Hepatocyte (in vitro differentiated cells): ENCODE results near the gene DMD. TPM values are rescaled to one million over a fixed set of nuclear protein-coding genes. Genes with fewer than 3 reads are reported as not detected.
"Not testable (repeated sequence)": the region's sequence is repeated elsewhere in the genome, so short reads cannot be mapped to it uniquely, and the experiment has no call there.

Source experiments
- DNase-seq: peaks from one replicate; pipeline ENCODE4 v3.0.0-alpha.2; 2016; ENCODE audit warnings: low spot score
- H2AFZ ChIP-seq: fragments of 200-600 bp; sonication (generic); 2 replicates; pipeline ENCODE4 v1.6.0; 2016; ENCODE audit warnings: antibody characterized with exemption, mild to moderate bottlenecking
- H3K27ac ChIP-seq: fragments of 200-600 bp; sonication (generic); 2 replicates; pipeline ENCODE4 v1.5.1; 2016; ENCODE audit warnings: mild to moderate bottlenecking
- H3K27me3 ChIP-seq: fragments of 200-600 bp; sonication (generic); 2 replicates; pipeline ENCODE4 v1.6.1; 2016
- H3K36me3 ChIP-seq: fragments of 200-600 bp; sonication (generic); replicated peaks from 2 replicates; pipeline ENCODE4 v1.5.1; 2016; ENCODE audit warnings: low read depth; ENCODE audit not compliant: insufficient read depth
- H3K4me1 ChIP-seq: fragments of 200-600 bp; sonication (generic); 2 replicates; pipeline ENCODE4 v1.5.1; 2016; ENCODE audit warnings: mild to moderate bottlenecking, moderate library complexity; ENCODE audit not compliant: insufficient read depth
- H3K4me2 ChIP-seq: fragments of 200-600 bp; sonication (generic); 2 replicates; pipeline ENCODE4 v1.6.0; 2016
- H3K4me3 ChIP-seq: fragments of 200-600 bp; sonication (generic); 2 replicates; pipeline ENCODE4 v1.5.1; 2016; ENCODE audit warnings: mild to moderate bottlenecking
- H3K79me2 ChIP-seq: fragments of 200-600 bp; sonication (generic); 2 replicates; pipeline ENCODE4 v1.6.0; 2017; ENCODE audit warnings: mild to moderate bottlenecking
- H3K9me2 ChIP-seq: fragments of 200-600 bp; sonication (generic); replicated peaks from 2 replicates; pipeline ENCODE4 v1.6.0; 2017; ENCODE audit warnings: mild to moderate bottlenecking; ENCODE audit not compliant: insufficient read depth
- H3K9me3 ChIP-seq: fragments of 200-600 bp; sonication (generic); 2 replicates; pipeline ENCODE4 v1.5.1; 2016; ENCODE audit warnings: low read depth, mild to moderate bottlenecking
- H4K20me1 ChIP-seq: fragments of 200-600 bp; sonication (generic); 2 replicates; pipeline ENCODE4 v1.6.0; 2016; ENCODE audit warnings: mild to moderate bottlenecking; ENCODE audit not compliant: insufficient read depth, poor library complexity, severe bottlenecking
- CTCF ChIP-seq: fragments of 200-600 bp; sonication (generic); IDR thresholded peaks from 2 replicates; pipeline ENCODE4 v1.5.1; 2016; ENCODE audit warnings: antibody characterized with exemption, mild to moderate bottlenecking; ENCODE audit not compliant: poor library complexity
- EZH2 ChIP-seq: fragments of 200-600 bp; sonication (generic); IDR thresholded peaks from 2 replicates; pipeline ENCODE4 v1.6.1; 2016; ENCODE audit warnings: antibody characterized with exemption, mild to moderate bottlenecking, borderline replicate concordance
- EZH2phosphoT487 ChIP-seq: fragments of 200-600 bp; sonication (generic); IDR thresholded peaks from one replicate; pipeline ENCODE4 v1.6.1; 2018; ENCODE audit warnings: antibody characterized with exemption, mild to moderate bottlenecking, low read depth, moderate library complexity; ENCODE audit not compliant: unreplicated experiment, severe bottlenecking
- WGBS: methylation state at CpG from one replicate; pipeline ENCODE4 v1.1.6; 2016; ENCODE audit warnings: low lambda C conversion rate; ENCODE audit errors: missing lambda C conversion rate; 5-methylcytosine and 5-hydroxymethylcytosine counted together
- polyA plus RNA-seq: library from polyadenylated mRNA; unstranded; fragments of >200 nt; fragmentation: Nextera tagmentation; extraction: Ambion mirVana; gene quantifications from 2 replicates; pipeline ENCODE4 v1.2.1, GENCODE V29; 2016
- total RNA-seq: library from RNA; depleted of rRNA; stranded (reverse); fragments of >200 nt; gene quantifications from 2 replicates; pipeline ENCODE4 v1.2.3, GENCODE V29; 2014

Gene DMD
- total and polyA plus RNA-seq, 2 experiments from 2014 or later, result 14.2 to 27.8 TPM

DNA sequence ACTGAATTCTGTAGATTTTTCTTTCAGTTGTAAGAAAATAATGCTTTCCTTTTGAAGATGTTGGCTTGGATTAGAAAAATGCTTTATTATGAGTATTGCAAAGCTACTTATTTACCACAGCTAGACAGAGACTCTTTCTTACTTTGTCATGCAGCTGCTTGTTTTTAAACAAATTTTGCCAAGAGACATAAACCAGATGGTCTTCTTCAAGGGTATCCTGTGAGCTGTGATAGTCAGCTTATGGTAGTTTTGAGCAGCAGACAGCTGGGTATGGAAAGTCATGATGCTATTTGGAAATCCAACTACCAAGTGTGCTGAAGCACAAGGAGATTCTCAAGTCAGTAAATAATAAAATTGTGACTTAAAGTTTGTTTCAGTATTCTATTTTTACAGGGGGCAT lies 941.5 kb downstream of the DMD start:
- no peak for TF ChIP-seq EZH2
- no peak for TF ChIP-seq CTCF
- no peak for TF ChIP-seq EZH2phosphoT487
- H2AFZ ChIP-seq, result no peak overlapping the region
- no peak for DNase-seq
- H3K9me3 ChIP-seq, result no peaks in the 10 kb centered on the region
- H3K79me2 ChIP-seq, result no peaks in the 10 kb centered on the region
- no peaks in the 10 kb centered on the region for H3K36me3 ChIP-seq
- no peaks in the 10 kb centered on the region for H3K27me3 ChIP-seq
- no peaks in the 10 kb centered on the region for H4K20me1 ChIP-seq
- H3K27ac ChIP-seq, result no peak overlapping the region
- H3K4me1 ChIP-seq, result no peaks in the 10 kb centered on the region
- no peak overlapping the region for H3K4me3 ChIP-seq
- H3K9me2 ChIP-seq, result no peaks in the 10 kb centered on the region
- no peak overlapping the region for H3K4me2 ChIP-seq

- H3K36me3 ChIP-seq, result no peaks in the 10 kb centered on the region
- 63% methylated on average over 3 of the region's 3 CpGs for WGBS
- DNase-seq, result no peak
- H3K79me2 ChIP-seq, result no peaks in the 10 kb centered on the region
- no peak overlapping the region for H3K4me3 ChIP-seq
- TF ChIP-seq CTCF (no peak), EZH2phosphoT487 (no peak), EZH2 (no peak)
- no peaks in the 10 kb centered on the region for H3K9me3 ChIP-seq
- no peaks in the 10 kb centered on the region for H3K27me3 ChIP-seq
- H2AFZ ChIP-seq, result no peak overlapping the region
- H3K9me2 ChIP-seq, result no peaks in the 10 kb centered on the region
- no peaks in the 10 kb centered on the region for H3K4me1 ChIP-seq
- no peak overlapping the region for H3K27ac ChIP-seq
- no peaks in the 10 kb centered on the region for H4K20me1 ChIP-seq
- no peak overlapping the region for H3K4me2 ChIP-seq
These were observed 943.1 kb downstream of the DMD start for GRCh38 chrX:32268207-32268606.

DNA sequence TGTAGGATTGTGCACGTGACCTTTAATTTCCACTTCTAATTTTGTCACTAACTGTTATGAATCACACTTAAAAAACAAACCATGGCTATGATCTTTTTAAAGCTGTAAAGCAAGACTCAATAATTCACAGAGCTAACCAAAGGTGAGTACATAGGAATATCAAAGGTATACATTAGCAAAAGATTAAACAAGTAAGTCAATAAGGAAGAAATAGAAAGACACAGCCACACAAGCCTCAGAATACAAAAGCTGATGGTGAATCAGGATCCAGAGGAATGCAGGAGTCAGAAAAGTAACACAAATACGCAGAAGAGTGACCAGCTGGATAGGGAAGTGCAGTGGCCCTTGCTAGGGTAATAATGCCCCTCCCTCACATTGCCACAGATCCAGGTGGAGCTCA lies 943.6 kb downstream of the DMD start:
- no peak overlapping the region for H3K4me2 ChIP-seq
- no peak for DNase-seq
- no peak overlapping the region for H3K4me3 ChIP-seq
- no peaks in the 10 kb centered on the region for H3K27me3 ChIP-seq
- no peak for TF ChIP-seq EZH2phosphoT487
- TF ChIP-seq EZH2, result no peak
- no peak for TF ChIP-seq CTCF
- no peaks in the 10 kb centered on the region for H3K9me3 ChIP-seq
- 51% methylated on average over 2 of the region's 2 CpGs for WGBS
- H3K9me2 ChIP-seq, result no peaks in the 10 kb centered on the region
- H3K27ac ChIP-seq, result no peak overlapping the region
- H2AFZ ChIP-seq, result no peak overlapping the region
- H4K20me1 ChIP-seq, result no peaks in the 10 kb centered on the region
- no peaks in the 10 kb centered on the region for H3K4me1 ChIP-seq
- no peaks in the 10 kb centered on the region for H3K36me3 ChIP-seq
- H3K79me2 ChIP-seq, result no peaks in the 10 kb centered on the region

- H4K20me1 ChIP-seq, H3K4me1 ChIP-seq, H3K4me3 ChIP-seq, H3K36me3 ChIP-seq, H2AFZ ChIP-seq, H3K27me3 ChIP-seq, H3K4me2 ChIP-seq, H3K9me3 ChIP-seq, H3K27ac ChIP-seq, H3K9me2 ChIP-seq, H3K79me2 ChIP-seq: not testable (repeated sequence)
- DNase-seq, result peak; percentile 9
- peak; percentile 24 for TF ChIP-seq CTCF
- 46% methylated on average over 4 of the region's 4 CpGs for WGBS
These were observed 964.7 kb downstream of the DMD start for GRCh38 chrX:32246675-32247074.
